ENCODE results near the gene PLEKHJ1.

DNA sequence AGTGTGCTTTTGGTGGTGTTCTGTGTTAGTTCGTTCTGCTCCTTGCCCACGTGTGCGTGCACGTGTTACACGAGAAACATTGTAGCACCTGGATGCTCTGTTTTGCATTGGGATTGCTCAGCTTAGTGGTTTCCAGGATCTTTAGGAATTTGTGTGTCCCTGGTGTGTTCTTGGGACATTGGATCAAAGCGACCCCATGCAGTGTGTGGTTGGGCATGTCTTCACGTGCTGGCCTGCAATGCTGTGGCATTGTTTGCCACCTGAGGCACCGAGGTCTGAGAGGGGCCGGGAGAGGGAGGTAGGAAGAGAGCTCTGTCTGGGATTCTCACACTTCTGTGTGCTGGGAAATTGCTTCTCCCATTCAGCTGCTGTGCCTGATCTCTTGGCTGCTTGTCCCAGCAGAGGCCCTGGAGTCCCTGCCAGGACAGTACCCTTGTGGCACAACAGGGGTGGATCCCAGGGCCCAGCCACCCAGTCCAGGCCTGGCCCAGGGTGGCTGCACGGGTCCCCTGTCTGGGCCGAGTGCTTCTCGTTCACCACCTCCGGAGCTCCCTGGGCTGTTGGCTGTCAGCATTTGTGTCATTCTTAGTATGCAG, 11.3 kb downstream of the PLEKHJ1 start:
- no peak for TF ChIP-seq EZH2 (IDR thresholded peaks at IDR 0.05; ENCODE audit: low read length, unreplicated experiment)
- TF ChIP-seq, protein P1, sequence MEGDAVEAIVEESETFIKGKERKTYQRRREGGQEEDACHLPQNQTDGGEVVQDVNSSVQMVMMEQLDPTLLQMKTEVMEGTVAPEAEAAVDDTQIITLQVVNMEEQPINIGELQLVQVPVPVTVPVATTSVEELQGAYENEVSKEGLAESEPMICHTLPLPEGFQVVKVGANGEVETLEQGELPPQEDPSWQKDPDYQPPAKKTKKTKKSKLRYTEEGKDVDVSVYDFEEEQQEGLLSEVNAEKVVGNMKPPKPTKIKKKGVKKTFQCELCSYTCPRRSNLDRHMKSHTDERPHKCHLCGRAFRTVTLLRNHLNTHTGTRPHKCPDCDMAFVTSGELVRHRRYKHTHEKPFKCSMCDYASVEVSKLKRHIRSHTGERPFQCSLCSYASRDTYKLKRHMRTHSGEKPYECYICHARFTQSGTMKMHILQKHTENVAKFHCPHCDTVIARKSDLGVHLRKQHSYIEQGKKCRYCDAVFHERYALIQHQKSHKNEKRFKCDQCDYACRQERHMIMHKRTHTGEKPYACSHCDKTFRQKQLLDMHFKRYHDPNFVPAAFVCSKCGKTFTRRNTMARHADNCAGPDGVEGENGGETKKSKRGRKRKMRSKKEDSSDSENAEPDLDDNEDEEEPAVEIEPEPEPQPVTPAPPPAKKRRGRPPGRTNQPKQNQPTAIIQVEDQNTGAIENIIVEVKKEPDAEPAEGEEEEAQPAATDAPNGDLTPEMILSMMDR (conservative IDR thresholded peaks at IDR 0.05; ENCODE audit: low read depth, low read length) = no peak
